ENCODE results near the gene PTPRE. TPM values are rescaled to one million over a fixed set of nuclear protein-coding genes. Genes with fewer than 3 reads are reported as not detected.

PTPRE gene
- total RNA-seq, 1 experiment from 2014 or later, result 3.1 TPM

GRCh38 chr10:128026615-128027300 is 119.9 kb downstream of the PTPRE start:
- Mint-ChIP-seq H3K27ac (no peak overlapping the region), H3K4me1 (peaks cover 5% of the 10 kb centered on the region; the same call in 1 of the 2 replicates), H3K36me3 (no peaks in the 10 kb centered on the region), H3K27me3 (ENCODE audit: low read depth) (no peaks in the 10 kb centered on the region), H3K9me3 (no peaks in the 10 kb centered on the region), H3K4me3 (no peak overlapping the region)
- DNase-seq (ENCODE audit: low spot score), result no peak
- ChIA-PET CTCF (interaction anchor here (1.4 to 1.9 kb wide), 3 partner anchors 9 to 42 kb away, joined by 3 to 7 read pairs (median 5); no protein-coding TSS in a partner anchor), POLR2A (no interaction called here)
- ATAC-seq, result no peak
- TF ChIP-seq CREB1 (CRISPR knock-in tag; IDR thresholded peaks at IDR 0.05) (no peak), NR2C2 (CRISPR knock-in tag; IDR thresholded peaks at IDR 0.05) (no peak)

GRCh38 chr10:128027306-128027705 is 120.4 kb downstream of the PTPRE start:
- Mint-ChIP-seq H3K9me3 (no peaks in the 10 kb centered on the region), H3K4me3 (no peak overlapping the region), H3K36me3 (no peaks in the 10 kb centered on the region), H3K27ac (no peak overlapping the region), H3K27me3 (ENCODE audit: low read depth) (no peaks in the 10 kb centered on the region), H3K4me1 (peaks cover 5% of the 10 kb centered on the region; the same call in 1 of the 2 replicates)
- DNase-seq (ENCODE audit: low spot score) (no peak), ATAC-seq (no peak)
- POLR2A ChIA-PET, result no interaction called here
- CTCF ChIA-PET, result interaction anchor here (1.4 to 1.9 kb wide), 3 partner anchors 8 to 42 kb away, joined by 3 to 7 read pairs (median 5); no protein-coding TSS in a partner anchor
- TF ChIP-seq IRF2 (CRISPR knock-in tag; IDR thresholded peaks at IDR 0.05; ENCODE audit: borderline replicate concordance, low read depth), result no peak
- TF ChIP-seq E2F5 (CRISPR knock-in tag; IDR thresholded peaks at IDR 0.05), result no peak
- TF ChIP-seq, protein P1, sequence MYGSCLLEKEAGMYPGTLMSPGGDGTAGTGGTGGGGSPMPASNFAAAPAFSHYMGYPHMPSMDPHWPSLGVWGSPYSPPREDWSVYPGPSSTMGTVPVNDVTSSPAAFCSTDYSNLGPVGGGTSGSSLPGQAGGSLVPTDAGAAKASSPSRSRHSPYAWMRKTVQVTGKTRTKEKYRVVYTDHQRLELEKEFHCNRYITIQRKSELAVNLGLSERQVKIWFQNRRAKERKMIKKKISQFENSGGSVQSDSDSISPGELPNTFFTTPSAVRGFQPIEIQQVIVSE (CRISPR knock-in tag; IDR thresholded peaks at IDR 0.05; ENCODE audit: borderline replicate concordance), result no peak
- TF ChIP-seq EMX1 (CRISPR knock-in tag; IDR thresholded peaks at IDR 0.05), result no peak
- no peak for TF ChIP-seq ZNF138 (CRISPR knock-in tag; conservative IDR thresholded peaks at IDR 0.05)
- TF ChIP-seq GABPB1 (CRISPR knock-in tag; IDR thresholded peaks at IDR 0.05), result no peak
- no peak for TF ChIP-seq ZNF396 (CRISPR knock-in tag; IDR thresholded peaks at IDR 0.05; ENCODE audit: borderline replicate concordance)
- TF ChIP-seq ZSCAN18 (CRISPR knock-in tag; IDR thresholded peaks at IDR 0.05), result no peak
- no peak for TF ChIP-seq FOXK1 (CRISPR knock-in tag; IDR thresholded peaks at IDR 0.05)
- no peak for TF ChIP-seq GTF2I (CRISPR knock-in tag; conservative IDR thresholded peaks at IDR 0.05)
- TF ChIP-seq ETV6 (CRISPR knock-in tag; IDR thresholded peaks at IDR 0.05), result no peak
- TF ChIP-seq ZBTB21 (CRISPR knock-in tag; IDR thresholded peaks at IDR 0.05; ENCODE audit: borderline replicate concordance), result no peak
- TF ChIP-seq, protein P2, sequence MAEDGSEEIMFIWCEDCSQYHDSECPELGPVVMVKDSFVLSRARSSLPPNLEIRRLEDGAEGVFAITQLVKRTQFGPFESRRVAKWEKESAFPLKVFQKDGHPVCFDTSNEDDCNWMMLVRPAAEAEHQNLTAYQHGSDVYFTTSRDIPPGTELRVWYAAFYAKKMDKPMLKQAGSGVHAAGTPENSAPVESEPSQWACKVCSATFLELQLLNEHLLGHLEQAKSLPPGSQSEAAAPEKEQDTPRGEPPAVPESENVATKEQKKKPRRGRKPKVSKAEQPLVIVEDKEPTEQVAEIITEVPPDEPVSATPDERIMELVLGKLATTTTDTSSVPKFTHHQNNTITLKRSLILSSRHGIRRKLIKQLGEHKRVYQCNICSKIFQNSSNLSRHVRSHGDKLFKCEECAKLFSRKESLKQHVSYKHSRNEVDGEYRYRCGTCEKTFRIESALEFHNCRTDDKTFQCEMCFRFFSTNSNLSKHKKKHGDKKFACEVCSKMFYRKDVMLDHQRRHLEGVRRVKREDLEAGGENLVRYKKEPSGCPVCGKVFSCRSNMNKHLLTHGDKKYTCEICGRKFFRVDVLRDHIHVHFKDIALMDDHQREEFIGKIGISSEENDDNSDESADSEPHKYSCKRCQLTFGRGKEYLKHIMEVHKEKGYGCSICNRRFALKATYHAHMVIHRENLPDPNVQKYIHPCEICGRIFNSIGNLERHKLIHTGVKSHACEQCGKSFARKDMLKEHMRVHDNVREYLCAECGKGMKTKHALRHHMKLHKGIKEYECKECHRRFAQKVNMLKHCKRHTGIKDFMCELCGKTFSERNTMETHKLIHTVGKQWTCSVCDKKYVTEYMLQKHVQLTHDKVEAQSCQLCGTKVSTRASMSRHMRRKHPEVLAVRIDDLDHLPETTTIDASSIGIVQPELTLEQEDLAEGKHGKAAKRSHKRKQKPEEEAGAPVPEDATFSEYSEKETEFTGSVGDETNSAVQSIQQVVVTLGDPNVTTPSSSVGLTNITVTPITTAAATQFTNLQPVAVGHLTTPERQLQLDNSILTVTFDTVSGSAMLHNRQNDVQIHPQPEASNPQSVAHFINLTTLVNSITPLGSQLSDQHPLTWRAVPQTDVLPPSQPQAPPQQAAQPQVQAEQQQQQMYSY (CRISPR knock-in tag; IDR thresholded peaks at IDR 0.05), result no peak
- TF ChIP-seq FOXP1 (CRISPR knock-in tag; IDR thresholded peaks at IDR 0.05; ENCODE audit: borderline replicate concordance), result no peak
- no peak for TF ChIP-seq NR2C2 (CRISPR knock-in tag; IDR thresholded peaks at IDR 0.05)
- TF ChIP-seq FOXP4 (CRISPR knock-in tag; IDR thresholded peaks at IDR 0.05), result no peak
- TF ChIP-seq JUN (CRISPR knock-in tag; IDR thresholded peaks at IDR 0.05), result no peak
